GM19438 (cell line): ENCODE measurements around the gene RPL11.
"Not testable (repeated sequence)": the region's sequence is repeated elsewhere in the genome, so short reads cannot be mapped to it uniquely, and the experiment has no call there.

Experiments
- ATAC-seq: cut with Tn5 transposase; IDR thresholded peaks from one replicate; pipeline ENCODE4 v1.9.1; 2021; ENCODE audit warnings: low read depth; ENCODE audit not compliant: unreplicated experiment

The RPL11 gene

GRCh38 chr1:23727362-23727811, 35.8 kb downstream of the RPL11 start:
- ATAC-seq = no peak

GRCh38 chr1:23732363-23733224, 41.0 kb downstream of the RPL11 start:
- no peak for ATAC-seq

DNA sequence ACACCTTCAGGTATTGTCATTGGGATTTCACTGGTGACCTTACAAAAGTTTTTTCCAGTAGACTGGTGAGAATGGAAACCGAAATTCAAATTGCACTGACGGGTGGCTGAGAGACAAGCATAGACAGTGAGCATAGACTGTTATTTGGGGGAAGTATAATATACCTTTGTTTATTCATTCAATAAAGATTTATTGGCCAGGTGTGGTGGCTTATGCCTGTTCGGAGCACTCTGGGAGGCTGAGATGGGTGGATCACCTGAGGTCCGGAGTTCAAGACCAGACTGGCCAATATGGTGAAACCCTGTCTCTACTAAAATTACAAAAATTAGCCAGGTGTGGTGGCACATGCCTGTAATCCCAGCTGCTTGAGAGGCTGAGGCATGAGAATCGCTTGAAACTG, 41.7 kb downstream of the RPL11 start:
- not testable (repeated sequence) for ATAC-seq

GRCh38 chr1:23736437-23737134, 45.0 kb downstream of the RPL11 start:
- no peak for ATAC-seq

GRCh38 chr1:23741609-23742008, 50.0 kb downstream of the RPL11 start:
- ATAC-seq = no peak

DNA sequence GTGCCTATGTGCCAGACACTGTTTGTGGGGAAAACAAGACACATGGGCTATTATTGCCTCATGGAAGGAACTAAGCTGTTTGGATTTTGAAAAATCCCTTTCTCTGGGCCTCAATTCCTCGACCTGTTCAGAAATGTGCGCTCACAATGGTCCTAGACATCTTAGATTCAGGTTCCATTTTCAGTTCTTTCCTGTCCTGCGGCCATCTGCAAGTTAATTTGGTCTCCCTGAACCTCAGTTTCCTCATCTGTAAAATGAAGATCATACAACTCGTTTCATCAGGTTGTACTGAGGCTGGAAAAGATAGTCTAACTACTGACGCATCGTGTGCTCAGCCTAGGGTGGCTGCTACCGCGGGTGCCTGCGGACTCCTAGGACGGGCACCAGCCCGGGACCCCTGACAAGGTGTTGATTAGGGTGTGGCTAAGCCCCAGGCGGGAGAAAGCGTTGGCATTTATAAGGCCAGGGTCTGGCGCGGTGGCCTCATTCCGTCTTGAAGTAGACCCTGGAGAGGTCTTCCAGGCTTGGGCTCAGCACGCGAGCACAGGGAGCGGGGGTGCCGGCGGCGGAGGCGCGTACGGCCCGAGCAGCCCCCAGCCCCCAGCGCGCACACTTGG, 51.2 kb downstream of the RPL11 start:
- peak; percentile 23 for ATAC-seq

GRCh38 chr1:23743287-23744152, 51.9 kb downstream of the RPL11 start, which contains the start of gene ELOA:
Gene ELOA, plus strand, starts transcription at chr1:23743471. Its CDS starts 33 bp downstream, at chr1:23743504.
- peak; percentile 64 for ATAC-seq

DNA sequence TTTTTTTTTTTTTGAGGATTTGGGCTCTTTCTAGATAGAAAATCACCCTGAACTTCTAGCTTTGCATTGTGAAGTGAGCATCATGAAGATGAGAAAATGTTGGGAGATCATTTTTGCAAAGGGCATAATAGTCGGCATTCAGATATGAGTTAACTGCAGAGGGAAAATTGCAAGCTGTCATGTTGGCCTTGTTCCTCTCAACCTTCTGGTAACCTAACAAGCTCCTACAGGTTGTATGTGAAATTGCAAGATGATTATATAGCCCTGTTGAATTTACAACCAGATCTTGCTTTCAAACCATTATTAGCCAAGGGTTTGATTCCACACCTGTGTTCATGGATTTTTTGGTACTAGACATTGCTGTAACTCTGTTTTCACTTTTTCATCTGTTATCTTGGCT, 53.9 kb downstream of the RPL11 start:
- no peak for ATAC-seq
